Measurements from ENCODE around the gene ARL4A. TPM values are rescaled to one million over a fixed set of nuclear protein-coding genes. Genes with fewer than 3 reads are reported as not detected.
"Not testable (repeated sequence)": the region's sequence is repeated elsewhere in the genome, so short reads cannot be mapped to it uniquely, and the experiment has no call there.

The ARL4A gene
- total RNA-seq, 1 donor from 2014 or later: 12.3 TPM

GRCh38 chr7:12687718-12688171, 312 bp downstream of the ARL4A start:
- no peak for DNase-seq
- no peaks in the 10 kb centered on the region for H3K36me3 Mint-ChIP-seq (ENCODE audit: unreplicated experiment)
- H3K4me3 Mint-ChIP-seq (ENCODE audit: unreplicated experiment): peak overlapping the region; percentile 96
- no peaks in the 10 kb centered on the region for H3K27me3 Mint-ChIP-seq (ENCODE audit: unreplicated experiment)
- TF ChIP-seq CTCF (IDR thresholded peaks at IDR 0.05; ENCODE audit: partially characterized antibody, unreplicated experiment): no peak
- no peaks in the 10 kb centered on the region for H3K9me3 Mint-ChIP-seq (ENCODE audit: unreplicated experiment)
- peak overlapping the region; percentile 62 for H3K27ac Mint-ChIP-seq (ENCODE audit: unreplicated experiment)
- peaks cover 19% of the 10 kb centered on the region for H3K4me1 Mint-ChIP-seq (ENCODE audit: low read depth, unreplicated experiment)

- Mint-ChIP-seq H3K4me1 (ENCODE audit: low read depth, unreplicated experiment) (peaks cover 19% of the 10 kb centered on the region), H3K4me3 (ENCODE audit: unreplicated experiment) (peak overlapping the region; percentile 96)
- H3K36me3 Mint-ChIP-seq (ENCODE audit: unreplicated experiment); DNase-seq; H3K27ac Mint-ChIP-seq (ENCODE audit: unreplicated experiment); H3K27me3 Mint-ChIP-seq (ENCODE audit: unreplicated experiment); H3K9me3 Mint-ChIP-seq (ENCODE audit: unreplicated experiment): not testable (repeated sequence)
These were observed 1.2 kb downstream of the ARL4A start for GRCh38 chr7:12688485-12689170.

GRCh38 chr7:12689451-12689850, 2.0 kb downstream of the ARL4A start:
- peaks cover 19% of the 10 kb centered on the region for H3K4me1 Mint-ChIP-seq (ENCODE audit: low read depth, unreplicated experiment)

GRCh38 chr7:12690041-12690878, 2.8 kb downstream of the ARL4A start:
- no peak overlapping the region for H3K27ac Mint-ChIP-seq (ENCODE audit: unreplicated experiment)
- H3K27me3 Mint-ChIP-seq (ENCODE audit: unreplicated experiment): no peaks in the 10 kb centered on the region
- no peak for DNase-seq
- H3K4me3 Mint-ChIP-seq (ENCODE audit: unreplicated experiment): peak overlapping the region; percentile 61
- TF ChIP-seq CTCF (IDR thresholded peaks at IDR 0.05; ENCODE audit: partially characterized antibody, unreplicated experiment): no peak
- H3K9me3 Mint-ChIP-seq (ENCODE audit: unreplicated experiment): no peaks in the 10 kb centered on the region
- H3K4me1 Mint-ChIP-seq (ENCODE audit: low read depth, unreplicated experiment): peaks cover 19% of the 10 kb centered on the region
- no peaks in the 10 kb centered on the region for H3K36me3 Mint-ChIP-seq (ENCODE audit: unreplicated experiment)

More at GRCh38 chr7:12689451-12689850, 2.0 kb downstream of the ARL4A start:
- DNase-seq: no peak
- Mint-ChIP-seq H3K4me3 (ENCODE audit: unreplicated experiment) (peak overlapping the region; percentile 40), H3K27me3 (ENCODE audit: unreplicated experiment) (no peaks in the 10 kb centered on the region), H3K27ac (ENCODE audit: unreplicated experiment) (no peak overlapping the region), H3K36me3 (ENCODE audit: unreplicated experiment) (no peaks in the 10 kb centered on the region), H3K9me3 (ENCODE audit: unreplicated experiment) (no peaks in the 10 kb centered on the region)
- no peak for TF ChIP-seq CTCF (IDR thresholded peaks at IDR 0.05; ENCODE audit: partially characterized antibody, unreplicated experiment)

- not testable (repeated sequence) for DNase-seq; H3K27me3 Mint-ChIP-seq (ENCODE audit: unreplicated experiment); H3K27ac Mint-ChIP-seq (ENCODE audit: unreplicated experiment); H3K9me3 Mint-ChIP-seq (ENCODE audit: unreplicated experiment); H3K4me3 Mint-ChIP-seq (ENCODE audit: unreplicated experiment); H3K36me3 Mint-ChIP-seq (ENCODE audit: unreplicated experiment)
- peaks cover 12% of the 10 kb centered on the region for H3K4me1 Mint-ChIP-seq (ENCODE audit: low read depth, unreplicated experiment)
These were observed 4.0 kb downstream of the ARL4A start for GRCh38 chr7:12691388-12691787.

- no peaks in the 10 kb centered on the region for H3K36me3 Mint-ChIP-seq (ENCODE audit: unreplicated experiment)
- no peak for DNase-seq
- no peaks in the 10 kb centered on the region for H3K27me3 Mint-ChIP-seq (ENCODE audit: unreplicated experiment)
- H3K9me3 Mint-ChIP-seq (ENCODE audit: unreplicated experiment): no peaks in the 10 kb centered on the region
- H3K4me1 Mint-ChIP-seq (ENCODE audit: low read depth, unreplicated experiment): peaks cover 12% of the 10 kb centered on the region
- no peak for TF ChIP-seq CTCF (IDR thresholded peaks at IDR 0.05; ENCODE audit: partially characterized antibody, unreplicated experiment)
- H3K27ac Mint-ChIP-seq (ENCODE audit: unreplicated experiment): no peak overlapping the region
- H3K4me3 Mint-ChIP-seq (ENCODE audit: unreplicated experiment): no peak overlapping the region
These were observed 4.6 kb downstream of the ARL4A start for GRCh38 chr7:12692035-12692434.

Measured in glutamatergic neuron (in vitro differentiated cells).